Measurements from ENCODE around the gene TBC1D9B.

- TF ChIP-seq RNF2 (IDR thresholded peaks at IDR 0.05) = no peak
- no peak for TF ChIP-seq HMG20A (CRISPR knock-in tag; conservative IDR thresholded peaks at IDR 0.05)
- TF ChIP-seq EZH2 (IDR thresholded peaks at IDR 0.05; ENCODE audit: borderline replicate concordance, low read depth, low read length) = no peak
- TF ChIP-seq THRA (IDR thresholded peaks at IDR 0.05) = no peak
- TF ChIP-seq MCM7 (IDR thresholded peaks at IDR 0.05) = no peak
- no peak for TF ChIP-seq ZBTB33 (CRISPR knock-in tag; IDR thresholded peaks at IDR 0.05)
Observed at GRCh38 chr5:179822059-179822432, 85.7 kb downstream of the TBC1D9B start.

Measured in K562 (cell line).